Activated CD4-positive, alpha-beta T cell treated with anti-CD3 and anti-CD28 coated beads for 48 hours (primary cell): ENCODE measurements around the gene MIPEP.

Experiments used
- DNase-seq: peaks from one replicate; pipeline ENCODE4 v3.0.0-alpha.2; 2020

MIPEP gene

GRCh38 chr13:23805821-23806220, 83.4 kb downstream of the MIPEP start:
- DNase-seq, result no peak

GRCh38 chr13:23805122-23805521, 84.1 kb downstream of the MIPEP start:
- no peak for DNase-seq

- DNase-seq, result no peak
These were observed 85.0 kb downstream of the MIPEP start for GRCh38 chr13:23804166-23804565.

GRCh38 chr13:23801141-23801540, 88.1 kb downstream of the MIPEP start:
- DNase-seq, result no peak

- DNase-seq, result peak; percentile 19
These were observed 89.3 kb downstream of the MIPEP start for GRCh38 chr13:23799945-23800344.

GRCh38 chr13:23797276-23797903, 91.8 kb downstream of the MIPEP start:
- DNase-seq, result no peak

- DNase-seq, result no peak
These were observed 92.6 kb downstream of the MIPEP start for GRCh38 chr13:23796551-23796950.

- DNase-seq, result no peak
These were observed 94.7 kb downstream of the MIPEP start for GRCh38 chr13:23794267-23795161.

- DNase-seq, result no peak
These were observed 95.5 kb downstream of the MIPEP start for GRCh38 chr13:23793711-23794110.

GRCh38 chr13:23792680-23793079, 96.5 kb downstream of the MIPEP start:
- DNase-seq, result no peak

GRCh38 chr13:23790577-23791170, 98.5 kb downstream of the MIPEP start:
- no peak for DNase-seq

- DNase-seq, result no peak
These were observed 99.4 kb downstream of the MIPEP start for GRCh38 chr13:23789576-23790346.

- no peak for DNase-seq
These were observed 100.7 kb downstream of the MIPEP start for GRCh38 chr13:23788459-23788858.

GRCh38 chr13:23787464-23787863, 101.7 kb downstream of the MIPEP start:
- DNase-seq, result no peak

GRCh38 chr13:23786607-23787006, 102.6 kb downstream of the MIPEP start:
- no peak for DNase-seq

GRCh38 chr13:23778879-23779278, 110.3 kb downstream of the MIPEP start:
- no peak for DNase-seq

- no peak for DNase-seq
These were observed 111.1 kb downstream of the MIPEP start for GRCh38 chr13:23778002-23778652.

GRCh38 chr13:23777575-23777870, 111.7 kb downstream of the MIPEP start:
- DNase-seq, result no peak

GRCh38 chr13:23776698-23777574, 112.3 kb downstream of the MIPEP start:
- no peak for DNase-seq

- DNase-seq, result no peak
These were observed 116.5 kb downstream of the MIPEP start for GRCh38 chr13:23772717-23773116.

GRCh38 chr13:23771956-23772355, 117.2 kb downstream of the MIPEP start:
- no peak for DNase-seq

- no peak for DNase-seq
These were observed 117.6 kb downstream of the MIPEP start for GRCh38 chr13:23771552-23771951.
